ENCODE data around the gene CREM. TPM values are rescaled to one million over a fixed set of nuclear protein-coding genes. Genes with fewer than 3 reads are reported as not detected.

The CREM gene
- total RNA-seq, 4 donors from 2014 or later: 24.3 to 42.5 (median 30.1) TPM

DNA sequence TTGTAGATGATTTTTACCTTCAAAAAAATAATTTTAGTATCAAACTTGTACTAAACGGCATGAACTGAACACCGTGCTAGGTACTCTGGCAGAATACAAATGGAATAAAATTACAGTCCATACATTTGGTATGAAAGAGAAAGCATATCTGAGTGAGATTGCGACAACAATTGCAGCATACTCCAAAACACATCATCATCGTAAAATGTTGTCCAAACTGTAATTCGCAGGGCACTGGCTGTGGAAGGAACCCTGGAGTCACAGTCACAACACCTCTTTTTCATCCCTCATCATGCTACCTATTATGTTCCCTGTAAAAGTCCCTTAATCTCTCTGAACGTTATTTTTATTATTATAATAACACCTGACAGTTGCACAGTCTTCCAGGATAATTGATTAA, 13.5 kb downstream of the CREM start:
- no peak for TF ChIP-seq POLR2A (IDR thresholded peaks at IDR 0.05)
- TF ChIP-seq, protein P1, sequence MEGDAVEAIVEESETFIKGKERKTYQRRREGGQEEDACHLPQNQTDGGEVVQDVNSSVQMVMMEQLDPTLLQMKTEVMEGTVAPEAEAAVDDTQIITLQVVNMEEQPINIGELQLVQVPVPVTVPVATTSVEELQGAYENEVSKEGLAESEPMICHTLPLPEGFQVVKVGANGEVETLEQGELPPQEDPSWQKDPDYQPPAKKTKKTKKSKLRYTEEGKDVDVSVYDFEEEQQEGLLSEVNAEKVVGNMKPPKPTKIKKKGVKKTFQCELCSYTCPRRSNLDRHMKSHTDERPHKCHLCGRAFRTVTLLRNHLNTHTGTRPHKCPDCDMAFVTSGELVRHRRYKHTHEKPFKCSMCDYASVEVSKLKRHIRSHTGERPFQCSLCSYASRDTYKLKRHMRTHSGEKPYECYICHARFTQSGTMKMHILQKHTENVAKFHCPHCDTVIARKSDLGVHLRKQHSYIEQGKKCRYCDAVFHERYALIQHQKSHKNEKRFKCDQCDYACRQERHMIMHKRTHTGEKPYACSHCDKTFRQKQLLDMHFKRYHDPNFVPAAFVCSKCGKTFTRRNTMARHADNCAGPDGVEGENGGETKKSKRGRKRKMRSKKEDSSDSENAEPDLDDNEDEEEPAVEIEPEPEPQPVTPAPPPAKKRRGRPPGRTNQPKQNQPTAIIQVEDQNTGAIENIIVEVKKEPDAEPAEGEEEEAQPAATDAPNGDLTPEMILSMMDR (IDR thresholded peaks at IDR 0.05 in 4 of 5, conservative IDR thresholded peaks at IDR 0.05 in 1 of 5): no peak
- Histone ChIP-seq H3K27me3 (no peaks in the 10 kb centered on the region), H3K27ac (no peak overlapping the region), H3K4me3 (no peak overlapping the region), H3K4me1 (no peaks in the 10 kb centered on the region), H3K9me3 (no peaks in the 10 kb centered on the region), H3K36me3 (no peaks in the 10 kb centered on the region)
- ATAC-seq (no peak), DNase-seq (no peak)
- intact Hi-C loops (cut with DNase I; ENCODE audit: low total_unique reads) (no loop called here), in situ Hi-C loops (cut with MboI; ENCODE audit: low sequenced_read_pairs in 4 of 4) (no loop called here)

DNA sequence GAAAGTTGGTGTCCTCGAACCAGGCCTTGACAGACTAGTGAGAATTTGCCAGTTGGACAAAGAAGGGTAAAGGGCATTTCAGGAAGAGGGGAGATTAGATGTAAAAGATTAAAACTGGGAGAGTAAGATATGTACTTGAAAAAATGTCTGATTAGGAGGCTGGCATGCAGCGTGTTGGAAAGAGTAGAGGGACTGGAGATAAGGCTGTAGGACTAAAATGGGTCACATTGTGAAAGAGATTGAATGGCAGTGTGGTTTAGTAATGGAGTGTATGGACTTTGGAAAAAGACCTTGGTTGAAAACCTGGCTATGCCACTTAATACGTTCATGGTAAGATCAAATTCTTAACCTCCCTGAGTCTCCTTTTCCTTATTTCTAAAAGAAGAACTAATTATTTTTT, 14.1 kb downstream of the CREM start:
- TF ChIP-seq, protein P1 (IDR thresholded peaks at IDR 0.05 in 4 of 5, conservative IDR thresholded peaks at IDR 0.05 in 1 of 5): no peak
- TF ChIP-seq POLR2A (IDR thresholded peaks at IDR 0.05): no peak
- DNase-seq (no peak), ATAC-seq (no peak)
- Histone ChIP-seq H3K4me1 (no peaks in the 10 kb centered on the region), H3K27me3 (no peaks in the 10 kb centered on the region), H3K36me3 (no peaks in the 10 kb centered on the region), H3K27ac (no peak overlapping the region), H3K9me3 (no peaks in the 10 kb centered on the region), H3K4me3 (no peak overlapping the region)
- in situ Hi-C loops (cut with MboI; ENCODE audit: low sequenced_read_pairs in 4 of 4) (no loop called here), intact Hi-C loops (cut with DNase I; ENCODE audit: low total_unique reads) (no loop called here)

DNA sequence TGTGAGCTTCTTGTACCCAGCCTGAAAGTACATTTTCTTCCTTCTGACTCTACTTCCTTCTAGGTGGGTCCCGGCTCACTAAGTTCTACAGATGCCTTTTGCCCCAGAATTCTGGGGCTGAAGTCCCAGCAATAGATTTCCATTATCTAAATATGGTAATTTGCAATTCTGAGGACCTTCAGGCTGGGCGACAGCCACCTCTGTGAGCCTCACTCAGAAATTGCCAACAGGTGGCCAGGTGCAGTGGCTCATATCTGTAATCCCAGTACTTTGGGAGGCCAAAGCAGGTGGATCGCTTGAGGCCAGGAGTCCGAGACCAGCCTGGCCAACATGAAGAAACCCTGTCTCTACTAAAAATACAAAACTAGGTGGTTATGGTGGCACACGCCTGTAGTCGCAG, 23.7 kb downstream of the CREM start:
- TF ChIP-seq, protein P1 (IDR thresholded peaks at IDR 0.05 in 4 of 5, conservative IDR thresholded peaks at IDR 0.05 in 1 of 5): no peak
- no peak for TF ChIP-seq POLR2A (IDR thresholded peaks at IDR 0.05)
- H3K27me3 ChIP-seq: no peaks in the 10 kb centered on the region
- H3K4me3 ChIP-seq: no peak overlapping the region
- H3K27ac ChIP-seq: no peak overlapping the region
- ATAC-seq (no peak), DNase-seq (no peak)
- H3K4me1 ChIP-seq: peaks cover 6 to 11% of the 10 kb centered on the region in 2 donors
- H3K9me3 ChIP-seq: no peaks in the 10 kb centered on the region
- H3K36me3 ChIP-seq: no peaks in the 10 kb centered on the region
- in situ Hi-C loops (cut with MboI; ENCODE audit: low sequenced_read_pairs in 4 of 4) (no loop called here), intact Hi-C loops (cut with DNase I; ENCODE audit: low total_unique reads) (no loop called here)

DNA sequence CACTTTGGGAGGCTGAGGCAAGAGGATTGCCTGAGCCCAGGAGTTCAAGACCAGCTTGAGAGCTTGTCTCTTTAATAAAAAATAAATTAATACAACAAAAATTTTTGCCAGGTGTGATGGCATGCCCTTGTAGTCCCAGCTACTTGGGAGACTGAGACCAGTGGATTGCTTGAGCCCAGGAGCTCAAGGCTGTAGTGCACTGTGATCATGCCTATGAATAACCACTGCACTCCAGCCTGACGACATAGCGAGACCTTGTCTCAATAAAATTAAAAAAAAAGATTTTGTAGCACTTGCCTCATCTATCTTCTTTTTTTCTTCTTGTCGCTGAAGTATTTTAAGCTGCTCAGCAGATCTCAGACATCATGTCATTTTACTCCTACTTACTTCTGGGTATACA, 26.3 kb downstream of the CREM start:
- intact Hi-C loops (cut with DNase I; ENCODE audit: low total_unique reads) (no loop called here), in situ Hi-C loops (cut with MboI; ENCODE audit: low sequenced_read_pairs in 4 of 4) (no loop called here)
- Histone ChIP-seq H3K27me3 (no peaks in the 10 kb centered on the region), H3K36me3 (no peaks in the 10 kb centered on the region), H3K4me1 (peaks cover 6 to 11% of the 10 kb centered on the region in 2 donors), H3K4me3 (no peak overlapping the region), H3K27ac (peak overlapping the region in 2 of 4 donors; percentile 10 to 14), H3K9me3 (no peaks in the 10 kb centered on the region)
- DNase-seq: no peak
- no peak for ATAC-seq
- TF ChIP-seq POLR2A (IDR thresholded peaks at IDR 0.05): no peak
- TF ChIP-seq, protein P1 (IDR thresholded peaks at IDR 0.05 in 4 of 5, conservative IDR thresholded peaks at IDR 0.05 in 1 of 5): no peak

DNA sequence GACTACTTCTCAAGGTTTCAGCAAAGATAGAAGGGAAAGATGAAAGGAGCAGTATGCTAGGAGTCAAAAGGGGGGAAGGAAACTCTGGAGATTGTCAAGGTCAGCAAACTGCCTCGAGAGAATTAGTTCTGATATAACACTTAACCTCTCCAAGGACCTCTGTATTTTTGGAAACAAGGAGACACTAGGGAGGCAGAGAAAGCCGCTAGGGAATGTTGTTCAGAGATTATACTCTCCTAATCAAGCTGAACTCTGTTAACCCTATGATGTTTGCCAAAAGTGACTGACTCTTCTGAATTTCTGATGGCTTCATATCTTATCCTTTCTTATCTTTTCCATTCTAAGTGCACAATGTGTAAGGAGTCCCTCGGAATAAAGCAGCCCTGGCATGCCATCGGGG, 27.1 kb downstream of the CREM start:
- TF ChIP-seq POLR2A (IDR thresholded peaks at IDR 0.05): no peak
- TF ChIP-seq, protein P1 (IDR thresholded peaks at IDR 0.05 in 4 of 5, conservative IDR thresholded peaks at IDR 0.05 in 1 of 5): no peak
- no peak for DNase-seq
- Histone ChIP-seq H3K27ac (peak overlapping the region in 2 of 4 donors; percentile 10 to 14), H3K4me1 (peaks cover 6 to 11% of the 10 kb centered on the region in 2 donors), H3K9me3 (no peaks in the 10 kb centered on the region), H3K36me3 (no peaks in the 10 kb centered on the region), H3K27me3 (no peaks in the 10 kb centered on the region), H3K4me3 (no peak overlapping the region)
- in situ Hi-C loops (cut with MboI; ENCODE audit: low sequenced_read_pairs in 4 of 4) (no loop called here), intact Hi-C loops (cut with DNase I; ENCODE audit: low total_unique reads) (no loop called here)
- ATAC-seq: peak in 1 of 2 donors; percentile 41

All from gastrocnemius medialis (tissue), 4 donors.